HG02642 (cell line): Measurements from ENCODE around the gene TMPRSS11B.
"Not testable (repeated sequence)": the region's sequence is repeated elsewhere in the genome, so short reads cannot be mapped to it uniquely, and the experiment has no call there.

ENCODE experiments used
- ATAC-seq: cut with Tn5 transposase; IDR thresholded peaks from one replicate; pipeline ENCODE4 v1.9.1; 2021; ENCODE audit warnings: mild to moderate bottlenecking; ENCODE audit not compliant: unreplicated experiment, poor library complexity

The TMPRSS11B gene, protein sequence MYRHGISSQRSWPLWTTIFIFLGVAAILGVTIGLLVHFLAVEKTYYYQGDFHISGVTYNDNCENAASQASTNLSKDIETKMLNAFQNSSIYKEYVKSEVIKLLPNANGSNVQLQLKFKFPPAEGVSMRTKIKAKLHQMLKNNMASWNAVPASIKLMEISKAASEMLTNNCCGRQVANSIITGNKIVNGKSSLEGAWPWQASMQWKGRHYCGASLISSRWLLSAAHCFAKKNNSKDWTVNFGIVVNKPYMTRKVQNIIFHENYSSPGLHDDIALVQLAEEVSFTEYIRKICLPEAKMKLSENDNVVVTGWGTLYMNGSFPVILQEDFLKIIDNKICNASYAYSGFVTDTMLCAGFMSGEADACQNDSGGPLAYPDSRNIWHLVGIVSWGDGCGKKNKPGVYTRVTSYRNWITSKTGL

DNA sequence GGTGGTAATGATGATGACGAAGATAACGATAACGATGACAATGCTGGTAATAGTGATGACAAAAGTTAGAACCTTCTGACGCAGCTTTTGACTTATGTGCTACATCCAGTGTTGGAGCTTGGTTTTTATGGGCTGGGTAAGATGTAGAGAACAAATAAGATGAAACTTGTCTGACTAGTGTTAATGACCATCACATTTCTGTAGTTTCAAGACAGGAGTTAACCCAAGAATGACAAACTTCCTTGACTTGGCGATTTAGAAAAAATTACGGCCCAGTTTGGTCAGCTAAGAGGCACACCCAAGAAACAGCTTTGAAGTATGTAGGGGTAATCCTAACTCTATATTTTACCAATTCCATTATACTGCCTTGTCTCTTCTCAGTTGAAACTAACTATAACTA, at the start of gene TMPRSS11B:
Gene TMPRSS11B (minus strand): TSS at position 101 of the 400 bp plus-strand sequence. CDS start 136 bp downstream, outside the sequence.
- no peak for ATAC-seq

DNA sequence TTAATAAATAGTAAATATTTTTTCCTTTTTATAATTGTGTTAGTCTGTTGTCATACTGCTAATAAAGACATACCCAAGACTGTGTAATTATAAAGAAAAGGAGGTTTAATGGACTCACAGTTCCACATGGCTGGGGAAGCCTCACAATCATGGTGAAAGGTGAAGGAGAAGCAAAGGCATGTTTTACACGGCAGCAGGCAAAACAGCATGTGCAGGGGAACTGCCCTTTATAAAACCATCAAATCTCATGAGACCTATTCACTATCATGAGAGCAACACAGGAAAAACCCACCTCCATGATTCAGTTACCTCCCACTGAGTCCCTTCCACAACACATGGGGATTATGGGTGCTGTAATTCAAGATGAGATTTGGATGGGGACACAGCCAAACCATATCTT, 45.8 kb upstream of the TMPRSS11B start:
- no peak for ATAC-seq

DNA sequence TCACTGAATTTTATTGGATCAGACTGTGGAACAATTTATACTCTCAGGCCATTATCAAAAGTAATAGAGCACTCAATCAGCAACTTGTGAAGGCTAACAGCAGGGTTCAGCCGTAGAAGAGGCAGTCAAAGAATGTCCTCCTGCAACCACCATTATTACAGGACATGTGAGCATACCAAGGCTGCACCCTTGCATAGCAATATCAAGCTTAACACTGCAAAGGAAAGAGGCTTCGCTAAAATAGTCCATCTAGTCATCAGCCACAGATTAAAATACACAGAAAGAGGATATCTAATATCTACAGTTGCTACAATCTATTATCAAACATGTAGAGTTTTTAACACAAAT, 42.9 kb upstream of the TMPRSS11B start:
- no peak for ATAC-seq

DNA sequence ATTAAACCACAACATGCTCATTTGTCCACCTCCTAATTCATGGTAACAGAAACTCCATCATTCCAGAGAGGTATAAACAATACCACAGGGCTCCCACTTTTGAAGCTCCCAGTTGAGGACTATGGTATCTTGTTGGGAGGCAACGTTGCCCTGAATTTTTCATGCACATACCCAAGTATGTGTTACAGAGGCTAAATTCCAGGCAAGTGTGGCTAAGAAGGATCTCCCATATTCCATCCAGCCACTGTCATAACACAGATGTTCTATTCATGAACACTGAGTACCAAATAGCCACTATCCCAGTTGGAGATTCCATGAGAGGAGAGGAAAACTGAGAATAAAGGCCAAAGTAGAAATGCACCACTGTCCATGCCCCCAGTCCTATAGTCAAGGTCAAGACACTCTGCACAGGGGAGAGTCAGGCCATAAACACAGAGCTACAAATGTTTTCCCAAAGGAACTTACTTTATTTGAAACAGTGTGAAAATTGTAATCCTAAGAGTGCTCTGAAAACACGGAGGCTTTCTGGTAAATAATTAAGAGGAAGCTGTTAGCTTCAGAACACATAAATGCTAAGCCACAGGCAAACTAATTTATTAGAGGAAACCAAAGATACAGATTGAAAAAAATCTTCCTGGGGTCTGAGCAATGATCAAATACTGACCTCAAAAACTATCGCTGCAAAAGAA, 42.4 kb upstream of the TMPRSS11B start:
- no peak for ATAC-seq

DNA sequence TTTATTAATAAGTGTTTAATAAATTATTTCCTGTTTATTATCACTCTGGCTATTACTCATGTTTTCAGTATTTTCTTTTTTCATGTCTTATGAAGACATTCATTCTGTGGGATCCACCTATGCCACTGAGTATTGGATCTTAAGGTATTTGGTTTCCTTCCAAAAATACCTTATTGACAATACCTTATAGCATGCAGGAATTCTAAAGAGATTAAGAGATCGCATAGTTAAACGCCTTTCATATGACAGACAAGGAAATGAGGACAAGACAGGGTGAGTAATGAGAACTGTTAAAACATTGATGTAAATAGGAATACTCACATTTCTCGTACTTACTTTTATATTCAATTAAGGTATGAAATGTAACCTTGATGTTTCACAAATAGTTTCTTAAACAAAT, 38.2 kb upstream of the TMPRSS11B start:
- ATAC-seq: no peak

DNA sequence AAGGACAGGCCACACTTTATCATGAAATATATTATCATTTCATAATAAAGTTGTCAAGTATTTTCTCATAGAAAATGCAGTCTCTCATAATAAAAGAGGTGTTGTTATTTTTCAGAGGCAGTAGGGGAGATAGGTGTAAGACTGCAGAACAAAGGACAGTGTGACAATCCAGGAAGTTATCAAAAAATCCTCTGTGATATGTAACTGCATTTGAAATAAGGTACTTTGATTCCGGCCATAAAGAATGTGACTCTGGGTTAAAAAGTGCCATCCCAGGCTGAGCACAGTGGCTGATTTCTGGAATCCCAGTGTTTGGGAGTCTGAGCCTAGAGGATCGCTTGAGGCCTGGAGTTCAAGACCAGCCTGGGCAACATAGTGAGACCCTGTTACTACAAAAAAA, 37.6 kb upstream of the TMPRSS11B start:
- ATAC-seq: no peak

DNA sequence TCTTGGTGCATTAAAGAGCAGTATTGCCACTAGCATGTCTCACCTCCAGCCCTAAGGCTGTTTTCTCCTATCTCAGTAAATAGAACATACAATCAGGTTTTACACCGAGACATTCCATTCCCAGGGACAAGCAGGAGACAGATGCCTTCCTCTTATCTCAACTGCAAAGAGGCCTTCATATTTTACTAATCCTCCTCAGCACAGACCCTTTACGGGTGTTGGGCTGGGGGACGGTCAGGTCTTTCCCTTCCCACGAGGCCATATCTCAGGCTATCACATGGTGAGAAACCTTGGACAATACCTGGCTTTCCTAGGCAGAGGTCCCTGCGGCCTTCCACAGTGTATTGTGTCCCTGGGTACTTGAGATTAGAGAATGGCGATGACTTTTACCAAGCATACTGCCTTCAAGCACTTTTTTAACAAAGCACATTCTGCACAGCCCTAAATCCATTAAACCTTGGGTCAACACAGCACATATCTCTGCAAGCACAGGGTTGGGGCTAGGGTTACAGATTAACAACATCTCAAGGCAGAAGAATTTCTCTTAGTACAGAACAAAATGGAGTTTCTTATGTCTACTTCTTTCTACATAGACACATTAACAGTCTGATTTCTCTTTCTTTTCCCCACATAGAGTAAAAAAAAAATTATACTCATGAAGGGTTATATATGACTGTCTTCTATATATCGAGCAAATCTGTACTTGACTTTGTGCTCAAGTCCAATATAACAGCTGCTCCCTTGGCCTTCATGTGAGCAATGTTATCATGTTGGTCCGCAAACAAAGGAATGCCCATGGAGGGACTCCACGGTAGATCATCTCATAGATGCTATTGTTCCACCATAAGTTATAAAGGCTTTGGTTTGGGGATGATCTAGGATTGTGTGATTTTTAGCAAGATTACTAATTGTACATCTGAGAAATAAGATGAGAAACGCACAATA, 36.6 kb upstream of the TMPRSS11B start:
- ATAC-seq: not testable (repeated sequence)

DNA sequence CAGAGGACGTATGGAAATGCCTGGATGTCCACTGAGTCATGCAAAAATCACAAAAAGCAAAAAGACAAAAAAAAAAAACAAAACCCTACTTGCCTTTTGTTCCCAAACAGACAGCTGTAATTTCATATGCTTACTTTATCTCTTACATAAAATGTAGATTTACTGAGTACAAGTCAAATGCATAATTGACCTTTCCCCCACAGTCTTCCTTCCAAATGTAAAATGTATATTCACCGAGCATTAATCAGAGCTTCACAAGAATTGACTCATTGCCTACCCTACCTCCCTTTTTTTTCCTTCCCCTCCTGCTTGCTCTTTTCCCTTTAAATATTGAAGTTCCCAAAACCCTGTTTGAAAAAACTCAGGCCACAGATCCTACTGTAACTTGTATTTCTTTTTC, 32.5 kb upstream of the TMPRSS11B start:
- no peak for ATAC-seq

DNA sequence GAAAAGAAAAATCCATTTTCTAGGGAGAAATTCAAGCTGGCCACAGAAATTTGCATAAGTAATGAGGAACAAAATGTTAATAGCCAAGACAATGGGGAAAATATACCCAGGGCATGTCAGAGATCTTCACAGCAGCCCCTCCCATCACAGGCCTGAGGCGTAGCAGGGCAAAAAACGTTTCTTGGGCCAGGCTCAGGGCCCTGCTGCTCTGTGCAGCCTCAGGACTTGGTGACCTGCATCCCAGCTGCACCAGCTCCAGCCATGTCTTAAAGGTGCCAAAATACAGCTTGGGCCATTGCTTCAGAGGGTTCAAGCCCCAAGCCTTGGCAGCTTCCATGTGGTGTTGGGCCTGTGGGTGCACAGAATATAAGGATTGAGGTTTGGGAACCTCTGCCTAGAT, 32.1 kb upstream of the TMPRSS11B start:
- ATAC-seq: no peak

DNA sequence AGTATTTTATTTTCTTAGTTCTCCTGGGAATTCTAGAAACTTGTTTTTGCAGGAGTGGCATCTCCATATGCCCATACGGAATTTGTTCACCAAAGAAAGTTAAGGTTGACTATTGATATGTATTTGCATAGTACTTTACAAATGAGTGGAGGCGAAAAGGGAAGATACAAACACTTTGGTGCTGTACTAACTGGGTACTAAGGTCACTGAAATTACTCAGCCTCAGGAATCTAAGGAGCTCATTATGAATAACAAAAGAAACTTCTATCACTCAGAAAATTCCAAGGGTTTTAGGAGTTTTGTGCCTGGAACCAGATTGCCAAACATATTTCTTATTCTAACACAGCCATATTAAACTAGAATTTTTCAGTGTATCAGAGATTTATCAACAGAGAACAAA, 27.4 kb upstream of the TMPRSS11B start:
- ATAC-seq: no peak

DNA sequence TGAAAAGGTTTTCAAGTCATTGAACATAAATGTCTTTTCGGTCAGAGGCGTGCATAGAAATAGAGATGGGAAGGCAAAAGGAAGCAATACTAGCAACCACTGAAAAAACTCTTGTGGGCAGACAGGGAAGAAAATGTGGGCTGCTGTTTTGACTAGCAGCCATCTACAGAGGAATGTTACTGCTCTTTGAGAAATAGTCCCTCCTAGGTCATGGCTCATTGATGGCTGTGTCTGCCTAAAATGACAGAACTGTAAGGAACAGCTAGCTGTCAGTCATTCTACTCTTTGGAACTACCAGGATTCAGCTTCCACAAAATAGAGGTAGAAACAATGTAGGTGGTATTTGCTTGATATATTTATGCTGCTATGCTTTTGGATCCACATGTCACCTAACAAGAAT, 26.9 kb upstream of the TMPRSS11B start:
- ATAC-seq: peak; percentile 57

DNA sequence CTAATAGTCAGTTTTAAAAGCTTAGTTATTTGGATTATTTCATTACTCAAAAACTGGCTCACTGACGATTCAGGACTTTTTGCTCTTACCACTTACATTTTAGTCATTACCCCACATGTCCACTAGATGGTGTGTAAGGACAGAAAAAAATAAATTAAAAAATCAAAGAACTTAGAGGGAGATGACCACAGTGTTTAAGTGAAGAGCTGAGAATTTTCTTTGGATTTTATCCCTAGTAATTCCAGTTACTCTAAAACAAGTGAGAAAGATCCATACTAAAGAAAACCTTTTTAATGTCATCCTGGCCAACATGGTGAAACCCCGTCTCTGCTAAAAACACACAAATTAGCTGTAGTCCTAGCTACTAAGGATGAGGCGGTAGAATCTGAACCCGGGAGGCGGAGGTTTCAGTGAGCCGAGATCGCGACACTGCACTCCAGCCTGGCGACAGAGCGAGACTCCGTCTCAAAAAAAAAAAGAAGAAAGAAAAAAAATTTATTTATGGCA, 26.4 kb upstream of the TMPRSS11B start:
- ATAC-seq: peak; percentile 60

DNA sequence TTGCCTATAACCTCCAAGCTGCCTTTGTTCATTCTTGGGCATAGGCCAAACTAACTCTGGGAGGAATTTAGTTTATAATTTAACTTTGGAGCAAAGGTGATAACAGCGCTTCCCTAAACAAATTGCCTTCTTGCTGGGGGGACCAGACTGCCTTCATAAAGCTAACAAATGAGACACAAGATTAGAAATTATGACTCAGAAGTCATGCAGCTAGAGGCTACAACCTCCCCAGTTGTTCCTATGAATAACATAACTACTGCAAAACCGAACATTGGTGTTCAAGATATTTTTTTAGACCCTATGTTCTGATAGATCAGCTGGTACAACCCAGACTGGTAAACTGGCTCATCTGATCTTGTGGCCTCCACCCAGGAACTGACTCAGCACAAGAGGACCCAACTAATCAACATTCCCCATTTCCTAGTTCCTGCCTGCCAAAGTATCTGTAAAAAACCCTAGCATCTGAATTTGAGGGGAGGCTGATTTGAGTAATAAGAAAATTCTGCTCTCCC, 22.0 kb upstream of the TMPRSS11B start:
- no peak for ATAC-seq

DNA sequence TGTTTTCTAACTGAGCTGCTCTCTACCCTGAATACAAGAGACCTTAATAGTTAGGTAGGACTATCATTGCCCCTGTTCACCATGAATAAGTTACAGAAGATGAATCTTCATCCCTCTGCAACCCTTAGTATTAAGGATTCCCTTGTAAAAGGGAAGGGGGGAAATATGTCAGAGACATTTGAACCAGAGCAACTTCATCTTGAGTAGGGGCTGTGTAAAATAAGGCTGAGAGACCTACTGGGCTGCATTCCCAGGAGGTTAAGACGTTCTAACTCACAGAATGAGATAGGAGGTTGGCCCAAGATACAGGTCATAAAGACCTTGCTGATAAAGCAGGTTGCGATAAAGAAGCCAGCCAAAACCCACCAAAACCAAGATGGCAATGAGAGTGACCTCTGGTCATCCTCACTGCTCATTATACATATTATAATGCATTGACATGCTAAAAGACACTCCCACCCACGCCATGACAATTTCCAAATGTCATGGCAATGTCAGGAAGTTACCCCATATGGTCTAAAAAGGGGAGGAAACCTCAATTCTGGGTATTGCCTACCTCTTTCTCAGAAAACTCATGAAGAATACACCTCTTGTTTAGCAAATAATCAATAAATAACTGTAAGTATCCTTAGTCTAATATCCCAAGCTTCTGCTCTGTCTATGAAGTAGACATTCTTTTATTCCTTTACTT, 19.5 kb upstream of the TMPRSS11B start:
- no peak for ATAC-seq

DNA sequence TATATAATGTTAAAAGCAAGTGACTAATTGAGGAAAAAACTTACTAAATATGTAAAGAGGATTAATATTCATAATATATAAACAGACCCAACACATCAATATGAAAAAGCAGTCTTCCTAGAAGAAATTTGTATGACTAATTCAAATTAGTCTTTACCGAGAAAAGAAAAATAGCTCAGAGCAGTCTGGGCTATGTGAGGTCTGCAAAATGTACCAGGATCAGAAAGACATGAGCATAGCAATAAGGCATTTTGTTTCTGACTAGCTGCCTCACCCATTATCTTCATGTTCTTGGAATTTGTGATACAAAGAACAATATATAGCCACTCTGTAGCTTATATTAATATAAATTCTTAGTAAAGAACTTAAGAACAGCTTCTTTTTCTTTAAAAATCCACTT, 13.7 kb upstream of the TMPRSS11B start:
- no peak for ATAC-seq

DNA sequence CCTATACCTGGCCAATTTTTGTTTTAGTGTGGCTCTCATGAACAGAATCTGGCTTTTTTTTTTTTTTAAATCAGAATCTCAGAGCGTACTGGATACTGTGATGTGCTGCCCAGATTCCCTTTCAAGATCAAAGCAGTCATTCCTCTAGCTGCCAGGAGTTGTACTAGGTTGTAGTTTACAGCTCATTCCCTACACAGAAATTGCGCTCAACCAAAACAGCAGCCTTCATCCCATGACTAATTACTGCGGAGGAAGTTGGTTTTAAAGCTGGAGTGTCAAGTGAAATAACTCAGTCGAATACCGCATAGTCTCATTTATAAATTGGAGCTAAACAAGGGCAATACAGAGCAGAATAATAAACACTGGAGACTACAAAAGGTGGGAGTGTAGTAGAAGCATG, 12.2 kb upstream of the TMPRSS11B start:
- no peak for ATAC-seq

DNA sequence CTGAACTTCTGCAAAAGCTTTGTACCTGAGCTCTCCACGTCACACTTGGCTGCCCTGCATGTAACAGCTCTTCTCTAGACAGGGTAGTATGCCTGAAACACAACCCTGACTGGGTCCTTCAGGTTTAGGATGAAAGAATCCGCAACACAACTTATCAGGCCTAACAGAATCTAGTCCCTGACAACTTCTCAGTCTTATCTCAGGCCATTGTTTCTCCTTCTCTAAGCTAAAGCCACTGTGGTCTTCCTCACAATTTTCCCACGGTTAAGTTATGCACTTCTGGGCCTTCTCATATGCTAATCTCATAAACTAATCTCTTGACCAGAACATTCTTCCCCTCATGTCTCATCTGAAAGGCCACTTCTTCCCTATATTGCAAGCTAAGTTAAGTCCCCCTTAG, 10.8 kb upstream of the TMPRSS11B start:
- ATAC-seq: no peak

DNA sequence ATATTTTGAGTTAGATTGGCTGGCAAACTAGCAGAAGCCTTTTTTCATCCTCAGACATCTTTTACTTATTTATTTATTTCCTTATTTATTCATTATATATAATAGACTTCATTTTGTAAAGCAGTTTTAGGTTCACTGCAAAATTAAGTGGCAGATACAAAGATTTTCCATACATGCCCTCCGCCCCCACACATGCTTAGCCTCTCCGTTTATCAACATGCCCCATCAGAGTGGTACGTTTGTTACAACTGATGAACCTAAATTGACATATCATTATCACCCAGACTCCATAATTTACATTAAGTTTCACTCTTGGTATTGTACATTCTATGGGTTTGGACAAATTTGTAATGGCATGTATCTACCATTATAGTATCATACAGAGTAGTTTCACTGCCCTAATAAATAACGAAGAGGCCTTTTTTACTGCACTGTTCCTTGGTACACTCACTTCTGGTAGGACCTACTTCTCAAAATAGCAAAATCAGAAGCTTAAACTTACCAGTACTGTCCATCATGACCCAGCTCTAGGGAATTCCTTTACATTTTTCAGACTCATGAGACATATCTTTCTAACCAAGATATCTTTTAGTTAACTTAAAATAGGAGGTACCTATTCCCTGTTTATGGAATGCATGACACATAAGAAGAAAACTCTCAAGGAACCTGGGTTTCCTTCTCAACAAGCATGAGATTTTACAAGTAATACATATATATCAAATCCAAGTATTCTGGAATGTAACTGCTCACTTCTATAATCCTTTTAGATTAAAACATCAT, 4.8 kb upstream of the TMPRSS11B start:
- ATAC-seq: no peak

DNA sequence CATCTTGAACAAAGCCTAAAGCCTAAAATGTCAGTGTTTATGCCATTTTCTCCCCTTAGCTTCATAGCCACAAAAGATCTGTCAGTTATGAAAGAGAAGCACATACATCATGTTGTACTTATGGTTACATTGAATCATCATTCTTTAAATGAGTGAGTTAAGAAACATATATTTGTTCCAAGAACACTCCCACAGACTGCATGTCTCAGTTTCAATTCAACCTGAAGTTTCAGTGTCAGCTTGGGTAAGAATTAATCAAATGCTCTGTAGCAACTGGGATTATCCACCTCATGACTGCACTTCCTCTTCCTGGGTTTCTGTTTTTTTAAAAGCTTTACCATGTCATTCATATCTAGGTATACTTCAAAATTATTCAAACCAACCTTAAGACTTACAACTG, 3.9 kb upstream of the TMPRSS11B start:
- ATAC-seq: peak; percentile 74
